GM19043 (cell line): ENCODE measurements around the gene CHPF2.

ENCODE experiments used
- ATAC-seq: cut with Tn5 transposase; IDR thresholded peaks from one replicate; pipeline ENCODE4 v1.9.1; 2021; ENCODE audit warnings: low read depth; ENCODE audit not compliant: unreplicated experiment

The CHPF2 gene

DNA sequence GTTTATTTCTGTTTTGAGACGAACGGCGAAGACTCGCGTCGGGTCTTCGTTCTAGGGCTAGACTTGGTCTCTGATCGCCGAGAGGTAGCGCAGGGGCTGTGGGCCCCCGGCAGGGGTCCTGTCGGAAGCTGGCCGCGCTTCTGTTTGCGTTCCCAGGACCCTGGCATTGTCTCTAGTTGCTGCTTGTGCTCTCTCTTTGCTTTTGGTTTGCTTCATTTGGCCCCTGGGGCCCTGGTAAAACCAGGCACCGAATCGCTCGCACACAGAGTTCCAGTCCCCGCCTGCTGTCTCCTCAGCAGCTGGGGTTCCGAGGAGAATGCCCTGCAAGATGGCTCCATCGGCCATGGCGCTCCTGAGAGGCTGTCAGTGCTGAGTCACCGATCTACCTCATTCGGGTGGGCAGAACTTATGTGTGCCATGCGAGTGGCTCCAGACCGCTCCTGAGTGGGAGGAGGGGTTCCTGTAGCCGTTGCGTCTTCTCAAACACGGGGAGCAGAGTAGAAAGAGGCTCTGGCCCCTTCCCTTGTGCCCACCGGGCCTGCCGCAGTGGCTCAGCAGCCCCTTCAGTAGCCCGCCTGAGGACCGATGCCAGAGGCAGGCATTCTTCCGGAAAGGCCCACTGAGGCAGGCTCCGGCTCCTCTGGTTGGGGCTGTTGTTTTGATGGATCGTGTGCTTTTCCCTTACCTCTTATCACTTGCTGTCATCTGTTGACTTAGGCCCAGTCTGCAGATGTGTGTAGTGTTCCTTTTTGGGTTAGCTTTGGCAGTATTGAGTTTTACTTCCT is 826 bp downstream of the CHPF2 start:
- peak; percentile 26 for ATAC-seq

DNA sequence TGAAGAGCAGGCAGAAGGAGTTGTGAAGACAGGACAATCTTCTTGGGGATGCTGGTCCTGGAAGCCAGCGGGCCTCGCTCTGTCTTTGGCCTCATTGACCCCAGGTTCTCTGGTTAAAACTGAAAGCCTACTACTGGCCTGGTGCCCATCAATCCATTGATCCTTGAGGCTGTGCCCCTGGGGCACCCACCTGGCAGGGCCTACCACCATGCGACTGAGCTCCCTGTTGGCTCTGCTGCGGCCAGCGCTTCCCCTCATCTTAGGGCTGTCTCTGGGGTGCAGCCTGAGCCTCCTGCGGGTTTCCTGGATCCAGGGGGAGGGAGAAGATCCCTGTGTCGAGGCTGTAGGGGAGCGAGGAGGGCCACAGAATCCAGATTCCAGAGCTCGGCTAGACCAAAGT is 1.5 kb downstream of the CHPF2 start:
- no peak for ATAC-seq

DNA sequence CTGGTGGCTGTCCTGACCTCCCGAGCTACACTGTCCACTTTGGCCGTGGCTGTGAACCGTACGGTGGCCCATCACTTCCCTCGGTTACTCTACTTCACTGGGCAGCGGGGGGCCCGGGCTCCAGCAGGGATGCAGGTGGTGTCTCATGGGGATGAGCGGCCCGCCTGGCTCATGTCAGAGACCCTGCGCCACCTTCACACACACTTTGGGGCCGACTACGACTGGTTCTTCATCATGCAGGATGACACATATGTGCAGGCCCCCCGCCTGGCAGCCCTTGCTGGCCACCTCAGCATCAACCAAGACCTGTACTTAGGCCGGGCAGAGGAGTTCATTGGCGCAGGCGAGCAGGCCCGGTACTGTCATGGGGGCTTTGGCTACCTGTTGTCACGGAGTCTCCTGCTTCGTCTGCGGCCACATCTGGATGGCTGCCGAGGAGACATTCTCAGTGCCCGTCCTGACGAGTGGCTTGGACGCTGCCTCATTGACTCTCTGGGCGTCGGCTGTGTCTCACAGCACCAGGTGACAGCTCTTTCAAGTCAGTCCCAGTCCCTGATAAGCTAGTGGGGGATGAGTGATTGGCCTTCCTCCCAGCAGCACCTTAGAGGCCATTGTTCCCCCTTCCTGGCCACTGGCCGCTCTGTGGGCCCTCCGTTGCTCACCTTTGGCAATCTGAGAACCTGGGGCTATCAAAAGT is 3.0 kb downstream of the CHPF2 start:
- ATAC-seq = no peak

DNA sequence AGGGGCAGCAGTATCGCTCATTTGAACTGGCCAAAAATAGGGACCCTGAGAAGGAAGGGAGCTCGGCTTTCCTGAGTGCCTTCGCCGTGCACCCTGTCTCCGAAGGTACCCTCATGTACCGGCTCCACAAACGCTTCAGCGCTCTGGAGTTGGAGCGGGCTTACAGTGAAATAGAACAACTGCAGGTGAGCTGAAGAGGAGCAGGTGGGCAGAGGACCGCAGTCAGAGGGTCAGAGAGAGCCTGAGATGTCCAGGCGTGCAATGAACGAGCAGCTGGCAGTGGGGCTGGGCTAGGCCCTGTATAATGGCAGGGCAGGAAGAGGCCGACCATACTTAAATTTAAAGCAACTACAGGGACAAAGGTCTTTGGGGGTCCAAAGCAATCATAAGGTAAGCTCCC is 4.1 kb downstream of the CHPF2 start:
- ATAC-seq = no peak

DNA sequence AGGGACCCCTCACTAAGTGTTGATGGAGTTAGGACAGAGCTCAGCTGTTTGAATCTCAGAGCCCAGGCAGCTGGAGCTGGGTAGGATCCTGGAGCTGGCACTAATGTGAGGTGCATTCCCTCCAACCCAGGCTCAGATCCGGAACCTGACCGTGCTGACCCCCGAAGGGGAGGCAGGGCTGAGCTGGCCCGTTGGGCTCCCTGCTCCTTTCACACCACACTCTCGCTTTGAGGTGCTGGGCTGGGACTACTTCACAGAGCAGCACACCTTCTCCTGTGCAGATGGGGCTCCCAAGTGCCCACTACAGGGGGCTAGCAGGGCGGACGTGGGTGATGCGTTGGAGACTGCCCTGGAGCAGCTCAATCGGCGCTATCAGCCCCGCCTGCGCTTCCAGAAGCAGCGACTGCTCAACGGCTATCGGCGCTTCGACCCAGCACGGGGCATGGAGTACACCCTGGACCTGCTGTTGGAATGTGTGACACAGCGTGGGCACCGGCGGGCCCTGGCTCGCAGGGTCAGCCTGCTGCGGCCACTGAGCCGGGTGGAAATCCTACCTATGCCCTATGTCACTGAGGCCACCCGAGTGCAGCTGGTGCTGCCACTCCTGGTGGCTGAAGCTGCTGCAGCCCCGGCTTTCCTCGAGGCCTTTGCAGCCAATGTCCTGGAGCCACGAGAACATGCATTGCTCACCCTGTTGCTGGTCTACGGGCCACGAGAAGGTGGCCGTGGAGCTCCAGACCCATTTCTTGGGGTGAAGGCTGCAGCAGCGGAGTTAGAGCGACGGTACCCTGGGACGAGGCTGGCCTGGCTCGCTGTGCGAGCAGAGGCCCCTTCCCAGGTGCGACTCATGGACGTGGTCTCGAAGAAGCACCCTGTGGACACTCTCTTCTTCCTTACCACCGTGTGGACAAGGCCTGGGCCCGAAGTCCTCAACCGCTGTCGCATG is 5.2 kb downstream of the CHPF2 start:
- no peak for ATAC-seq

DNA sequence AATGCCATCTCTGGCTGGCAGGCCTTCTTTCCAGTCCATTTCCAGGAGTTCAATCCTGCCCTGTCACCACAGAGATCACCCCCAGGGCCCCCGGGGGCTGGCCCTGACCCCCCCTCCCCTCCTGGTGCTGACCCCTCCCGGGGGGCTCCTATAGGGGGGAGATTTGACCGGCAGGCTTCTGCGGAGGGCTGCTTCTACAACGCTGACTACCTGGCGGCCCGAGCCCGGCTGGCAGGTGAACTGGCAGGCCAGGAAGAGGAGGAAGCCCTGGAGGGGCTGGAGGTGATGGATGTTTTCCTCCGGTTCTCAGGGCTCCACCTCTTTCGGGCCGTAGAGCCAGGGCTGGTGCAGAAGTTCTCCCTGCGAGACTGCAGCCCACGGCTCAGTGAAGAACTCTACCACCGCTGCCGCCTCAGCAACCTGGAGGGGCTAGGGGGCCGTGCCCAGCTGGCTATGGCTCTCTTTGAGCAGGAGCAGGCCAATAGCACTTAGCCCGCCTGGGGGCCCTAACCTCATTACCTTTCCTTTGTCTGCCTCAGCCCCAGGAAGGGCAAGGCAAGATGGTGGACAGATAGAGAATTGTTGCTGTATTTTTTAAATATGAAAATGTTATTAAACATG is 6.0 kb downstream of the CHPF2 start:
- no peak for ATAC-seq

DNA sequence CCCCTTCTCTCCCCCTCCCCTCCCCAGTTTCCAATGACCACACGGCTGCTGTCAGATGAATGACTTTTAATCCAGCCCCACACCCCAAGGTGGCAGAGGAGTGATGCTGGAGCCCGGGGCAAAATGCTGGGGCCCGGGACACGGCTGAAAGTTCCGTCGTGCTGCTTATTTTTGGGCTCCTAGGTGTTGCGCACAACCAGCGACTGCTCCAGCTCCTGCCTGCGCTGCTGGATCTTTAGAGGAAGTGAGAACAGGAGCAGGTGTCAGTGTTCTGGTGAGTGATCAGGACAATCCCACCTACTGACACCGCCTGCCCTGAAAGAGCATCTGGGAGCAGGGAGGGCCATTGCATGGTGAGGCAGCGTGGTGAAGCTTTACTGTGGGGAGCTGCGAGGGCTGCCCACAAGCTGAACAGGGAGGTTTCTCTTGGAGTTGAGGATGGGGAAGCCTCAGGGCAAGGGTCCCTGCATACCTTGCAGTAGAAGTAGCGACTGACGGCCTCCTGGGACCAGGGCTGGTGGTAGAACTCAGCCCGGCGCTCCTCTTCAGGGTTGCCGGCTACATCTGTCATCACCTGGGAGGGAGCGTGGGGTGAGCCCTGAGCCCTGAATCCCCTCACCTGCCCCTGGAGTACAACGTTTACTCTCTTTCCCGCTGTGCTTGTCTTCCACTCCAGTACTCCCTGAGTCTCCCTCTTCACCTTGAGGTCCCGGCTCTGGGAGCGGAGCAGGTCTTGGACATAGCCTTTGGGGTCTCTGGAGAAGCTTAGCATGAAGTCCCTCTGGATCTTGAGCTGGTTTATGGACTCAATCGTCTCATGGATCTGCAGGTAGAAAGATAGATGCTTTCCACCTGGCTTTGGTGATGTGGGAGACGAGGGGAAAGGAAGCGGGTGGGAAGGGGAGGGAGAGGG is 6.9 kb downstream of the CHPF2 start:
- ATAC-seq = no peak

DNA sequence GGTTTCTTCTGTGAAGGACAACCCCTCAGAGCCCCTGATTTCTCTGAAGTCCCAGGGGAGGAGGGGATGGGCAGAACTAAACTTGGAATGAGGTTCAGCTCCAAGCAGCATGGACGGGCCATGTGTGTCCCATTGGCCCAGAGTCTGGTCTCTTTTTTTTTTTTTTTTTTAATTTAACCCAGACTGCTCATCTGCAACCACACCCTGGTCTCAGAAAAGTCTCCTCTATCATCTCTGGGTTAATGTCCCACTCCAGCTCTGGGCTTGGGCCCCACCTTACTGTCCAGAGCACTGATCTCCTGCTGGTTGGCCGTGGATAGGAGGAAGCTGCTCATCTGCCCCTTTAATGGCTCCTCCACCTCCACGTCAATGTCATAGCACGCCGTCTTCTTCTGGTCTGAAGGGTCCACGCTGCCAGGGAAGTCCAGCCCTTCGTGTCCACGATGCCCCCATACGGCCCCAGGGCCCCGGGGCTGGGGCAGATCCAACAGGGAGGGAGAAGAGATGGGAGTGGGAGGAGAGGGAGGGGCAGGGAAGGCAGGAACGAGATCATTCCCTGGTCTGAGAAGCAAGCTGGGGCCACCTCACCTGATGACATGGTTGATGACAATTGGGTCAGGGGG is 7.7 kb downstream of the CHPF2 start:
- ATAC-seq = no peak

DNA sequence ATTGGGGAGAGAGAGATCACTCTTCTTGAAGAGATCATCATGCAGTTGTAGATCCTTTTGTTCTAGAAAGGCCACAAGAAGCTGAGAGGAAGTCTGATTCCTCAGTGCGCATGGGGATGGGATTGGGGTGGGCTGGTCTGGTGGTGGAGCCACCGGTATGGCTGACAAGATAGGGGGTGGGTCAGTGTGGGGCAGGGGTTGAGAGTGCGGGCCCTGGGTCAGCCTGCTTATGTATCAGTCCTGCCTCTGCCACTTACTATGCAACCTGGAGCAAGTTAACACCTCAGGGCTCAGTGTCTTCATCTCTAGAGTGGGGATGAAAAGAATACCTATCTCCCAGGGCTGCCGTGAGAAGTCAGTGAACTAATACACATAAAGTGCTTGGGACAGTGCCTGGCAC is 8.3 kb downstream of the CHPF2 start:
- no peak for ATAC-seq

DNA sequence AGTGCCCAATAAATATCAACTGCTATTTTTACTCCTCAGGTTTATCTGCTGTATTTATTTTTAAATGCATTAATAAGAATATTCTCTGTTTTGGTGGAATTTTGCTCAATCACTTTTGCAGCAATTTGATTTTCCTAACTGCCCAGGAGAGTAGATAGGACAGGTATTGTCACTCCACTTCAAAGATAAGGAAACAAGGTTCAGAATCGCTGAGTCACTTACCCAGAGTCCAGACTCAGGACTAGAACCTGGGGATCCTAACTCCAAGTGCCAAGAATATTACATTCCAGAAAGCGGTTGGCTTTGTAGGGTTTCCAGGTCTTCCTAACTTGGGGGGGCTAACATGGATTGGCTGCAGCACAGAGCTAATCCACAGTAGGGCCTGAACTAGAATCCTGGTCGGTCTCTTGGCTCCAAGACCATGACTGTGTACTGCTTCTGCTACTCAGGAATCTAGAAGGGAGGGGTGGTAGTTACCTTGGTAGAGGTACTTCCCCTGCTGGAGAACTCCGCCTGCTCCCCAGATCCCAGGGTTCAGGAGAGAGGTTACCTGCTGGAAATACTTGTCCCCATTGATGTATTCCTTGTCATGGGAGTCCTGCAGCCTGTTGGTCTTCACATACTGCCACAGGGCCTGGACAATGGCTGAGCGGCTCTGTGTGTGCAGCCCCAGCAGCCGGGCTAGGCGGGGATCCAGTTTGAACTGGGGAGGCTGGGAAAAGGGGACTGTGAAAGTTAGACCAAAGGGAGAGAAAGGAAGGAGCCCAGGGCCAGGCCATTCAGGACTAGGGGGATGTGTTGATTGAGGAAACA is 8.9 kb downstream of the CHPF2 start:
- ATAC-seq = no peak

DNA sequence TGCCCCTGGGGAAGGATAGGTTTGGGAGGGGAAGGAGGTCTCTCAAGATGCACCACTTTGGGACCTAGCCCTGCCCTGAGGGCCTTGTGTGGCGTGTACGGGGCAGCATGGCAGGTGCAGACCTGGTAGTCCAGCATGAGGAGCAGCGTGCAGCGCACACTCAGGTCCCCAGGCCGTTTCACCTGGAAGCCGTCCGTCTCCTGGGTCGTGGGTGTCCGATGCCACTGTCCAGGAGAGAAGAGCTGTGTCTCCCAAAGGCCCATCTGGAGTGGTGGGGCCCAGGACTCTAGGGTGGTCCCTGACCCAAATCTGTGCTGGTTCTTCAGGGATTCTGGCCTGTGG is 9.4 kb downstream of the CHPF2 start:
- no peak for ATAC-seq

DNA sequence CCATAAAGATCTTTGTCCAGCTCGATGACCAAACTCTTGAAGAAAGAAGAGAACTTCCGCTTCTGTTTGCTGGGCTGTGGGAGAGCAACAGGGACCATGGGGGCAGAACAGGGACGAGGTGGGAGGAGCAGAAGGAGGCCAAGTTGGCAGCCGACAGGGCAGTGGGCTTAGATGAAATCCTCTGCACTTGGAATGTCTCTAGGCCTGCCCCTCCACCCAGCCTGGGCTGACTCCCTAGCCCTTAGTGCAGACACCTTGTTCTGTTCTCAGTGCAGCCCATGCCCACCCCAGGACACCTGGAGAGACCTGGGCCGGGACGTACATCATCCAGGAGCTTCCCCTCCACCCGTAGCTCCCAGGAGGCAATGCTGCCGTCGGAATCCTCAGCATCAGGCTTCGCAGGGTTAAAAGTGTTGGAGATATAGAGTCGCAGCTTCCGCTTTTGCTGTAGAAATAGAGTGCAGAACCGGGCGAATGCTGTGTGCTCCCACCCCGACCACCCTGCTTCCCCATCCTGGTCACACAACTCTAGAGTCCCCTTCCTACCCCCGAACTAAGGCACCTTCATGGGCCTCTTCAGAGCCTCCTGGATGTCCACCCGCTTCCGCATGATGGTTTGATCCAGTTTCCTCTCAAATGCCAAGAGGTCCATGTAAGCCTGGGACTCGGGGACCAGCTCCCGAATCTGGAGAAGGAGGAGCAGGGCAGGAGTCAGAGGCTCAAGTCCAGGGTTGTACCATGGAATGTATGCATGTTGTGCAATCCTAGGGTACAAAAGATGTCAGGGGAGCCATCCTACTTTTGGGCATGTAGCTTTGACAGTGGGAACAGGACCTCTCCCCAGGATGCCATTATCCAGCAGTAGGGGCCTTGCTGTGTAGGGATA is 10.1 kb downstream of the CHPF2 start:
- ATAC-seq = no peak

DNA sequence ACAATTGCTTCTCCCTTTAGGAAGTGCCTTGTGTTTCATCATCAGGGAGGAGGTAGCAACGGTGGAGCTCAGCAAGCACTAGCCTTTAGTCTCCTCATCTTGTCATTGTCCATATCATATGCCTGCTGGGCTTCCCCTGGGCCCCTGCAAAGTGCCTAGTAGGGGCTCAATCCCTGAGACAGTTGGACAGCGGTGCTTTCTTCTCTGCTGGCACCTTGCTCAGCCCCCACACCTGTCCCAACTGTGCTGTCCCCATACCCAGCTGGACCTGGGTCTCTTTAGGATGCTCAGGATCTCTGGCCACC is 10.7 kb downstream of the CHPF2 start:
- ATAC-seq = no peak

DNA sequence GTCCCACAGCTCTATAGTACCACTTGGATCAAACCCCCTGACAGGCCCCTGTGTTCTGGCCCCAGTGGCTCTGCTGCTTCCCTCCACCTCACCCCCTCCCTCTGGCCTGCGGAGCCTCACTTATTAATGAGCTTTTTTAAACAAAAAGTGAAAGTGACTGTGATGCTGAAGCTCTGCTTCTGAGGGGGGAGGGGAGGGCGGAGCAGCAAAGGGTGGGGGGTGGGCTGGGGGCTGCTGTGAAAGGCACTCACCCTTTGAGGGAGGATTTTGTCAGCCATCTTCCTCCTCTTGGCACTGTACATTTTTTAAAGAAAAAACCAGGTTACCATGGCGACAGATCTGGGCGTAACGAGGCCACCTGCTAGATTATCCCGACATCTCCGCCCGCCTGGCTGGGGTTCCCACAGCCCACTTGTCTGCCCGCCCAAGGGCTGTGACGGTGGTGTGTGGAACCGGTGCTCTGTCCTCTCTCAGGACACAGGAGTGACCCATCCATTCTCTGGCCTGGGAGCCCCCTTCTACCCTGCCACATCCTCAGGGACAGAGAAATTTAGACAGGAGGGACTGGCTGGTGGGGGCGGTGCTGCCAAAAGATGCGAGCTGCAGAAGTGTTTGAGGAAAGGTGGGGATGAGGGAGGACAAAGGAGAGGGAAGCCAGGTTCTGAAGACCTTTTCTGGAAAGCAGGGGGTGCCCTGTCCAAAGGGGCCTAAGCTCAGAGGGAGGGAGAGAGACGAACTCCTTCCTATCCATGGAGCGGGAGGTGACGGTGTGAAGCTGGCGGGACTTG is 11.3 kb downstream of the CHPF2 start:
- ATAC-seq = no peak

DNA sequence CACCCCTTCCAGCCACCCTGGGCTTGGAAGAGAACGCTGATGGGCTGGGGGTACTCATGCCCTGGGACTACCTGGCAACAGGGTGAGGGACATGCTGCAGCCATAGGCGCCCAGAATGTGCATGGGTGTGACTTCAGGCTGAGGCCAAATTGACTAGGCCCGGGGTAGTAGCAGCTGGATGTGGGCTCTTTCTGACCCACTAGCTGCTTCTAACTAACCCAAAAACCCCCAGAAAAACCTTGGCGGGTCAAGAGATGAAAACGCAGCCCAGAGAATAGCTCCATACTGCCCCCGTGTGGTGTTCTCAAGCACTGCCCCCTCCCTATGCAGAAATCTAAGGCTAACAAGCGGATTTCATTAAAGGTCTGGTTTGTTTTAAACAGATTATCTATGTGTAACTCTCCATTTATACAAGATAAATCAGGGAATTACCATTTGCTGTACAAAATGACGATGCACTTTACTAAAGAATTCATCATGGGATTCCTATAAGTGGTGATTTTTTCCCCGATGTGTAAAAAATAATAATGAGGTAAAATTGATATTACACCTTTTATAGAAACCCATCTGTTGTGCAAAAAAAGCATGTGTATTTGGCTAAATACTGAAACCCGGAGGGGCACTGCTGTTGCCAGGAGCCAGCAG is 12.0 kb downstream of the CHPF2 start:
- no peak for ATAC-seq

DNA sequence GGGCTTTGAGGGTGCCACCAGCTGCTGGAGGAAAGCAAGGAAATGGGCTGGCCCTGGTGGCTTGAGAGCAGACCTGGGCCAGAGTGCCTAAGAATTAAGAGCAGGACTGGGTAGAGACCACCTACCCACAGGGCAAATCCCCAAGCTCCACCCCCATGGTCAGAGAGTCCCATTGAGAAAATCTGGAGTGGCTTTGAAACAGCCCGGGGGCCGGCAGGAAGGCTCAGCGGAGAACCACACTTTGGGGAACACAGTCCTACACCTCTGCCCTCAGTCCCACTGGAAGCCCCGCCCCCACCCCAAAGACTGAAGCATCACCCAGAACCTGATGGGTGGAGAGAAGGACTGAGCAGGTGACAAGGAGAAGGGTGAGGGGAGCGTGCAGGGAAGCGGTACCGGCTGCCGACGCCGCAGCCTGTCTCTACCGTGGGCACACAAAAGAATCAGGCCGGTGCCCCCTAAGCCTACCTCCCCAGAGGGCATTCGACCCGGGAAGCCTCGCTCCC is 12.6 kb downstream of the CHPF2 start:
- ATAC-seq = no peak
